HepG2 (cell line): Measurements from ENCODE around the gene FETUB. TPM values are rescaled to one million over a fixed set of nuclear protein-coding genes. Genes with fewer than 3 reads are reported as not detected.
A peak's percentile ranks its signal among the peaks of the same experiment; 100 is the strongest.

ENCODE experiments used
- AKAP8 ChIP-seq: sonication (generic); formaldehyde crosslinking; IDR thresholded peaks from 2 replicates; pipeline ENCODE4 v1.5.1; 2020; ENCODE audit warnings: mild to moderate bottlenecking, missing genetic modification reagents
- ATRX ChIP-seq: sonication (generic); formaldehyde crosslinking; IDR thresholded peaks from 2 replicates; pipeline ENCODE4 v1.4.0; 2020; ENCODE audit warnings: missing genetic modification reagents, borderline replicate concordance
- CTCF ChIP-seq: sonication (generic); formaldehyde crosslinking; IDR thresholded peaks from 2 replicates; pipeline ENCODE4 v1.5.0; 2020; ENCODE audit warnings: mild to moderate bottlenecking, missing genetic modification reagents, moderate library complexity
- E2F5 ChIP-seq: sonication (generic); formaldehyde crosslinking; conservative IDR thresholded peaks from 2 replicates; pipeline ENCODE4 v1.4.0; 2020; ENCODE audit warnings: missing genetic modification reagents
- FOSL1 ChIP-seq: sonication (generic); formaldehyde crosslinking; IDR thresholded peaks from 2 replicates; pipeline ENCODE4 v1.9.0; 2021; ENCODE audit warnings: missing genetic modification reagents, borderline replicate concordance
- KLF9 ChIP-seq: IDR thresholded peaks from 2 replicates; pipeline ENCODE4 v1.6.1; 2016; ENCODE audit warnings: low read depth
- MYNN ChIP-seq: sonication (generic); formaldehyde crosslinking; IDR thresholded peaks from 2 replicates; pipeline ENCODE4 v1.4.0; 2020; ENCODE audit warnings: mild to moderate bottlenecking, low read depth, missing genetic modification reagents
- PCBP1 ChIP-seq: fragments of 200-400 bp; formaldehyde crosslinking; IDR thresholded peaks from 2 replicates; pipeline ENCODE4 v1.6.1; 2017; ENCODE audit warnings: mild to moderate bottlenecking, low read depth, low read length, borderline replicate concordance
- PPARG ChIP-seq: conservative IDR thresholded peaks from 2 replicates; pipeline ENCODE4 v1.6.1; 2016; ENCODE audit warnings: missing biosample characterization, missing genetic modification reagents
- RORA ChIP-seq: sonication (generic); formaldehyde crosslinking; IDR thresholded peaks from 2 replicates; pipeline ENCODE4 v1.5.0; 2020; ENCODE audit warnings: mild to moderate bottlenecking, missing genetic modification reagents, moderate library complexity
- SPEN ChIP-seq: sonication (generic); formaldehyde crosslinking; IDR thresholded peaks from 2 replicates; pipeline ENCODE4 v1.5.1; 2020; ENCODE audit warnings: low read depth, mild to moderate bottlenecking, missing genetic modification reagents
- ZFP36 ChIP-seq: fragments of 150-350 bp; IDR thresholded peaks from 2 replicates; pipeline ENCODE4 v1.6.1; 2018; ENCODE audit warnings: borderline replicate concordance, low read length, low read depth; ENCODE audit not compliant: partially characterized antibody
- ZNF121 ChIP-seq: sonication (generic); formaldehyde crosslinking; IDR thresholded peaks from 2 replicates; pipeline ENCODE4 v1.5.0; 2020; ENCODE audit warnings: mild to moderate bottlenecking, missing genetic modification reagents
- ZNF503 ChIP-seq: sonication (generic); formaldehyde crosslinking; IDR thresholded peaks from 2 replicates; pipeline ENCODE4 v1.4.0; 2020; ENCODE audit warnings: missing genetic modification reagents
- ZNF781 ChIP-seq: sonication (generic); formaldehyde crosslinking; IDR thresholded peaks from 2 replicates; pipeline ENCODE4 v1.5.1; 2020; ENCODE audit warnings: borderline replicate concordance, mild to moderate bottlenecking, missing genetic modification reagents; ENCODE audit errors: not compliant biosample characterization
- ZSCAN25 ChIP-seq: sonication (generic); formaldehyde crosslinking; IDR thresholded peaks from 2 replicates; pipeline ENCODE4 v1.8.0; 2022; ENCODE audit warnings: mild to moderate bottlenecking, missing genetic modification reagents
- ZSCAN5A ChIP-seq: sonication (generic); formaldehyde crosslinking; IDR thresholded peaks from 2 replicates; pipeline ENCODE4 v1.8.0; 2022; ENCODE audit warnings: mild to moderate bottlenecking, missing genetic modification reagents, borderline replicate concordance
- polyA plus RNA-seq, 8 experiments: library from polyadenylated mRNA; depleted of rRNA in 3 of 8; stranded (reverse) in 7 of 8; unstranded in 1 of 8; fragments of >200 nt; fragmentation: Illumina TruSeq in 4 of 8; extraction: Trizol in 4 of 8; gene quantifications; 2 replicates each; pipeline versions ENCODE4 v1.2.1 to v1.2.3, GENCODE V29; 2011 to 2016; ENCODE audit warnings: low read depth in 4 of 8, missing spikeins in 1 of 8, mixed read lengths in 1 of 8; ENCODE audit not compliant: insufficient read depth in 1 of 8
- total RNA-seq, 5 experiments: library from RNA; depleted of rRNA; stranded (reverse); fragments of >200 nt; fragmentation: Illumina TruSeq; extraction: Trizol; gene quantifications; 2 replicates each; pipeline ENCODE4 v1.2.3, GENCODE V29; 2016; ENCODE audit warnings: low read depth in 1 of 5
- TF ChIP-seq, protein P1 (sequence below): sonication (generic); formaldehyde crosslinking; IDR thresholded peaks from 2 replicates; pipeline ENCODE4 v1.5.0; 2020; ENCODE audit warnings: mild to moderate bottlenecking, missing genetic modification reagents
- TF ChIP-seq, protein P2 (sequence below): sonication (generic); formaldehyde crosslinking; IDR thresholded peaks from 2 replicates; pipeline ENCODE4 v1.5.0; 2020; ENCODE audit warnings: missing genetic modification reagents

Gene FETUB
- total and polyA plus RNA-seq, 2 of the 13 experiments (the other 11 are each of a cell fraction or from before 2014, with no cell fraction given) = 2.1 to 4.4 TPM

DNA sequence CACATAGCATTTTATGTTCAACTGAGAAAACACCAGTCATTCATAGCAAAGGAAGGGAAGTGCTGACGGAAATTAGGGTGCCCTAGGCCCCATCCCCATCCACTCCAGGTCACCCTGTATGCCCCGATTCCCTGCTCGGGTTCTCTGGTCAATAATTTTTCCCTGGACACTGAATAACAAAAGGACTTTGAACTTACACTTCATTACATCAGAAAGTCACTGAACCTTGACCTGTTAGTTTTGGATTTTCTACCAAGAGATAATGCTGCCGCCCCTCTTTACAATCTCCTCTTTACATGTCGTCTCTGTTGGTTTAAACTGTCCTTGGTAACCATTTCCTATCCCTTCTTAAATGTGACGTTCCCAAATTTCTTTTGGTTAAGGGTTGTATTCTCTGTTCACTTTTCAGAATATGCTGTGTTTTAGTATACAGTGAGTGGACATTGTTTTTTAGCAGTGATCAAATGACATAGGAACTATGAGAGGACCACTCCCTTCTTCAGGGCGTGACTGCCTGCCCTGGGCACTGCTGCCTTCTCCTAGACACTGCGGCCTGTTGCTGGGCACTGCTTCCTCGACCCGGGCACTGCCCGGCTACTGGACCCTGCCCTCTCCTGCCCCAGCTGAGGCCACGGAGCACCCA, 40.9 kb upstream of the FETUB start (continued):
- peak; percentile 88 for TF ChIP-seq PPARG (CRISPR knock-in tag)
- no peak for TF ChIP-seq CTCF (CRISPR knock-in tag)
- TF ChIP-seq, protein P1, sequence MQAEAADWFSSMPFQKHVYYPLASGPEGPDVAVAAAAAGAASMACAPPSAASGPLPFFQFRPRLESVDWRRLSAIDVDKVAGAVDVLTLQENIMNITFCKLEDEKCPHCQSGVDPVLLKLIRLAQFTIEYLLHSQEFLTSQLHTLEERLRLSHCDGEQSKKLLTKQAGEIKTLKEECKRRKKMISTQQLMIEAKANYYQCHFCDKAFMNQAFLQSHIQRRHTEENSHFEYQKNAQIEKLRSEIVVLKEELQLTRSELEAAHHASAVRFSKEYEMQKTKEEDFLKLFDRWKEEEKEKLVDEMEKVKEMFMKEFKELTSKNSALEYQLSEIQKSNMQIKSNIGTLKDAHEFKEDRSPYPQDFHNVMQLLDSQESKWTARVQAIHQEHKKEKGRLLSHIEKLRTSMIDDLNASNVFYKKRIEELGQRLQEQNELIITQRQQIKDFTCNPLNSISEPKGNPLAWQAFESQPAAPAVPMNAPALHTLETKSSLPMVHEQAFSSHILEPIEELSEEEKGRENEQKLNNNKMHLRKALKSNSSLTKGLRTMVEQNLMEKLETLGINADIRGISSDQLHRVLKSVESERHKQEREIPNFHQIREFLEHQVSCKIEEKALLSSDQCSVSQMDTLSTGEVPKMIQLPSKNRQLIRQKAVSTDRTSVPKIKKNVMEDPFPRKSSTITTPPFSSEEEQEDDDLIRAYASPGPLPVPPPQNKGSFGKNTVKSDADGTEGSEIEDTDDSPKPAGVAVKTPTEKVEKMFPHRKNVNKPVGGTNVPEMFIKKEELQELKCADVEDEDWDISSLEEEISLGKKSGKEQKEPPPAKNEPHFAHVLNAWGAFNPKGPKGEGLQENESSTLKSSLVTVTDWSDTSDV = no peak
- no peak for TF ChIP-seq RORA (CRISPR knock-in tag)
- TF ChIP-seq ZNF121 = no peak
- peak; percentile 71; the same call in 1 of the 2 replicates for TF ChIP-seq KLF9 (CRISPR knock-in tag)
- TF ChIP-seq FOSL1 (CRISPR knock-in tag) = peak; percentile 46; the same call in 1 of the 2 replicates
- no peak for TF ChIP-seq AKAP8 (CRISPR knock-in tag)
- no peak for TF ChIP-seq E2F5 (CRISPR knock-in tag)
- TF ChIP-seq ZFP36 = no peak
- TF ChIP-seq ZNF781 = no peak
- no peak for TF ChIP-seq ZSCAN5A
- no peak for TF ChIP-seq PCBP1
- TF ChIP-seq, protein P2, sequence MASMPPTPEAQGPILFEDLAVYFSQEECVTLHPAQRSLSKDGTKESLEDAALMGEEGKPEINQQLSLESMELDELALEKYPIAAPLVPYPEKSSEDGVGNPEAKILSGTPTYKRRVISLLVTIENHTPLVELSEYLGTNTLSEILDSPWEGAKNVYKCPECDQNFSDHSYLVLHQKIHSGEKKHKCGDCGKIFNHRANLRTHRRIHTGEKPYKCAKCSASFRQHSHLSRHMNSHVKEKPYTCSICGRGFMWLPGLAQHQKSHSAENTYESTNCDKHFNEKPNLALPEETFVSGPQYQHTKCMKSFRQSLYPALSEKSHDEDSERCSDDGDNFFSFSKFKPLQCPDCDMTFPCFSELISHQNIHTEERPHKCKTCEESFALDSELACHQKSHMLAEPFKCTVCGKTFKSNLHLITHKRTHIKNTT (CRISPR knock-in tag) = no peak
- no peak for TF ChIP-seq MYNN (CRISPR knock-in tag)
- no peak for TF ChIP-seq ZSCAN25 (CRISPR knock-in tag)
- TF ChIP-seq ATRX (CRISPR knock-in tag) = no peak
- TF ChIP-seq ZNF503 (CRISPR knock-in tag) = peak; percentile 72; the same call in 1 of the 2 replicates
- peak; percentile 86; the same call in 1 of the 2 replicates for TF ChIP-seq SPEN
